HG02759 (cell line): ENCODE results near the gene FOXR2.

Experiments used
- ATAC-seq: cut with Tn5 transposase; IDR thresholded peaks from one replicate; pipeline ENCODE4 v1.9.1; 2021; ENCODE audit warnings: mild to moderate bottlenecking, moderate library complexity; ENCODE audit not compliant: unreplicated experiment

Gene FOXR2

GRCh38 chrX:55623100-55623499, at the start of gene FOXR2:
TSS of gene FOXR2 (plus strand) at chrX:55623400. CDS start at chrX:55623712, 312 bp downstream.
- ATAC-seq, result no peak

GRCh38 chrX:55579115-55579514, 44.1 kb upstream of the FOXR2 start:
- ATAC-seq, result no peak

GRCh38 chrX:55582447-55582846, 40.8 kb upstream of the FOXR2 start:
- no peak for ATAC-seq

- ATAC-seq, result no peak
Observed at GRCh38 chrX:55593296-55593695, 29.9 kb upstream of the FOXR2 start.

GRCh38 chrX:55593756-55594257, 29.4 kb upstream of the FOXR2 start:
- no peak for ATAC-seq

- no peak for ATAC-seq
Observed at GRCh38 chrX:55598333-55598732, 24.9 kb upstream of the FOXR2 start.

GRCh38 chrX:55619547-55619946, 3.7 kb upstream of the FOXR2 start:
- no peak for ATAC-seq

- no peak for ATAC-seq
Observed at GRCh38 chrX:55624403-55624802, 1.2 kb downstream of the FOXR2 start.

GRCh38 chrX:55636109-55636508, 12.9 kb downstream of the FOXR2 start:
- ATAC-seq, result no peak

- ATAC-seq, result peak; percentile 90
Observed at GRCh38 chrX:55638933-55639332, 15.7 kb downstream of the FOXR2 start.

- ATAC-seq, result peak; percentile 78
Observed at GRCh38 chrX:55640854-55641253, 17.7 kb downstream of the FOXR2 start.

GRCh38 chrX:55648434-55648833, 25.2 kb downstream of the FOXR2 start:
- peak; percentile 47 for ATAC-seq

- ATAC-seq, result no peak
Observed at GRCh38 chrX:55659931-55660330, 36.7 kb downstream of the FOXR2 start.

GRCh38 chrX:55663584-55663983, 40.4 kb downstream of the FOXR2 start:
- ATAC-seq, result no peak

GRCh38 chrX:55668084-55668483, 44.9 kb downstream of the FOXR2 start:
- ATAC-seq, result no peak
